SK-N-SH treated with all-trans-retinoic acid at 6 μM for 48 hours (cell line): ENCODE data around the gene SMARCA1.
A peak's percentile ranks its signal among the peaks of the same experiment; 100 is the strongest.

Experiments
- ATAC-seq: fragments of 200-7000 bp; cut with Tn5 transposase; 3 replicates; pipeline ENCODE4 v1.9.1; 2020; ENCODE audit warnings: mild to moderate bottlenecking, moderate library complexity
- ARNTL ChIP-seq: fragments of 450-650 bp; formaldehyde crosslinking; IDR thresholded peaks from 2 replicates; pipeline ENCODE4 v1.5.0; 2020; ENCODE audit warnings: low read depth, mild to moderate bottlenecking, moderate library complexity, borderline replicate concordance
- BACH2 ChIP-seq: fragments of 250-450 bp; sonication (Bioruptor Pico); IDR thresholded peaks from 2 replicates; pipeline ENCODE4 v1.9.0; 2021; ENCODE audit warnings: mild to moderate bottlenecking, borderline replicate concordance
- CSDC2 ChIP-seq: fragments of 250-450 bp; sonication (Bioruptor Pico); IDR thresholded peaks from 2 replicates; pipeline ENCODE4 v1.5.0; 2020; ENCODE audit warnings: mild to moderate bottlenecking, moderate library complexity
- ESRRG ChIP-seq: fragments of 250-450 bp; sonication (Bioruptor Pico); IDR thresholded peaks from 2 replicates; pipeline ENCODE4 v1.6.1; 2021; ENCODE audit warnings: mild to moderate bottlenecking
- ISL1 ChIP-seq: fragments of 250-450 bp; sonication (Bioruptor Pico); IDR thresholded peaks from 2 replicates; pipeline ENCODE4 v2.1.2; 2022; ENCODE audit warnings: mild to moderate bottlenecking, moderate library complexity
- OSR1 ChIP-seq: fragments of 250-450 bp; sonication (Bioruptor Pico); IDR thresholded peaks from 2 replicates; pipeline ENCODE4 v1.8.0; 2022; ENCODE audit warnings: moderate library complexity, mild to moderate bottlenecking, inconsistent platforms
- PPARA ChIP-seq: fragments of 250-450 bp; sonication (Bioruptor Pico); IDR thresholded peaks from 2 replicates; pipeline ENCODE4 v1.5.0; 2020; ENCODE audit warnings: mild to moderate bottlenecking, borderline replicate concordance
- RARB ChIP-seq: fragments of 250-450 bp; sonication (Bioruptor Pico); IDR thresholded peaks from 2 replicates; pipeline ENCODE4 v1.8.0; 2021; ENCODE audit warnings: mild to moderate bottlenecking, moderate library complexity
- SNAI2 ChIP-seq: fragments of 250-450 bp; sonication (Bioruptor Pico); IDR thresholded peaks from 2 replicates; pipeline ENCODE4 v1.5.0; 2020; ENCODE audit warnings: mild to moderate bottlenecking, moderate library complexity
- TCF4 ChIP-seq: fragments of 250-450 bp; sonication (Bioruptor Pico); IDR thresholded peaks from 2 replicates; pipeline ENCODE4 v1.8.0; 2021; ENCODE audit warnings: mild to moderate bottlenecking, moderate library complexity, borderline replicate concordance
- TOX ChIP-seq: fragments of 250-450 bp; sonication (Bioruptor Pico); IDR thresholded peaks from 2 replicates; pipeline ENCODE4 v1.8.0; 2021; ENCODE audit warnings: mild to moderate bottlenecking, moderate library complexity, borderline replicate concordance
- ZC3H10 ChIP-seq: fragments of 250-450 bp; sonication (Bioruptor Pico); IDR thresholded peaks from 2 replicates; pipeline ENCODE4 v1.5.1; 2021; ENCODE audit warnings: mild to moderate bottlenecking, moderate library complexity
- ZFP3 ChIP-seq: fragments of 250-450 bp; sonication (Bioruptor Pico); IDR thresholded peaks from 2 replicates; pipeline ENCODE4 v1.5.0; 2020; ENCODE audit warnings: mild to moderate bottlenecking, moderate library complexity
- ZFP30 ChIP-seq: fragments of 450-650 bp; formaldehyde crosslinking; IDR thresholded peaks from 2 replicates; pipeline ENCODE4 v1.5.0; 2022; ENCODE audit warnings: mild to moderate bottlenecking, moderate library complexity
- ZNF565 ChIP-seq: fragments of 450-650 bp; formaldehyde crosslinking; conservative IDR thresholded peaks from 2 replicates; pipeline ENCODE4 v1.5.0; 2020; ENCODE audit warnings: low read depth, mild to moderate bottlenecking, moderate library complexity
- ZNF70 ChIP-seq: fragments of 450-650 bp; formaldehyde crosslinking; IDR thresholded peaks from 2 replicates; pipeline ENCODE4 v1.5.0; 2020; ENCODE audit warnings: mild to moderate bottlenecking, moderate library complexity
- ZNF8 ChIP-seq: fragments of 450-650 bp; formaldehyde crosslinking; IDR thresholded peaks from 2 replicates; pipeline ENCODE4 v1.5.0; 2020; ENCODE audit warnings: mild to moderate bottlenecking, moderate library complexity
- TF ChIP-seq, protein P1 (sequence below): fragments of 250-450 bp; sonication (Bioruptor Pico); IDR thresholded peaks from 2 replicates; pipeline ENCODE4 v1.5.0; 2020; ENCODE audit warnings: mild to moderate bottlenecking, moderate library complexity
- TF ChIP-seq, protein P2 (sequence below): fragments of 250-450 bp; sonication (Bioruptor Pico); IDR thresholded peaks from 2 replicates; pipeline ENCODE4 v1.8.0; 2020; ENCODE audit warnings: mild to moderate bottlenecking, moderate library complexity, borderline replicate concordance
- TF ChIP-seq, protein P3 (sequence below): fragments of 250-450 bp; sonication (Bioruptor Pico); IDR thresholded peaks from 2 replicates; pipeline ENCODE4 v1.5.1; 2021; ENCODE audit warnings: mild to moderate bottlenecking, moderate library complexity
- TF ChIP-seq, protein P4 (sequence below): fragments of 250-450 bp; sonication (Bioruptor Pico); IDR thresholded peaks from 2 replicates; pipeline ENCODE4 v1.5.1; 2020; ENCODE audit warnings: low read depth, mild to moderate bottlenecking, moderate library complexity

Gene SMARCA1

DNA sequence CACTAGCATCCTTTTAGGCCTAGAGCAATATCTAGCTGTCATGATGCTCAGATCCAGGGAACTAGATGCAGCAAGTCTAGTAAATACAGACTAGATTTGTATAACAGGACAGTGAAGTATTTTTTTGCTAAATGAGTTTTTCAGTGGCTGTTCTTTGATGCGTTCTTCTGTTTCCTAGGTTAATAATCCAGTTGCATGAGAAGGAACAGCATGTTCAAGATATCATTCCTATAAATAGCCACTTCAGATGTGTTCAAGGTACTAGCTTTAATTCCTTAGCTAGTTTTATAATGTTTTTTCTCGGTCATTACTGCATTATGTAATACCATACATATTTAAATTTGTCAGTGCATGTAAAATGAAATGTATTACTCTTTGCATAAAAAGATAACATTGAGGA lies 21.5 kb upstream of the SMARCA1 start:
- no peak for ATAC-seq
- TF ChIP-seq ZC3H10 (CRISPR knock-in tag), result no peak
- TF ChIP-seq RARB (CRISPR knock-in tag), result no peak
- TF ChIP-seq BACH2, result no peak
- TF ChIP-seq ZNF565 (CRISPR knock-in tag), result no peak
- TF ChIP-seq ZFP3 (CRISPR knock-in tag), result no peak
- TF ChIP-seq, protein P1, sequence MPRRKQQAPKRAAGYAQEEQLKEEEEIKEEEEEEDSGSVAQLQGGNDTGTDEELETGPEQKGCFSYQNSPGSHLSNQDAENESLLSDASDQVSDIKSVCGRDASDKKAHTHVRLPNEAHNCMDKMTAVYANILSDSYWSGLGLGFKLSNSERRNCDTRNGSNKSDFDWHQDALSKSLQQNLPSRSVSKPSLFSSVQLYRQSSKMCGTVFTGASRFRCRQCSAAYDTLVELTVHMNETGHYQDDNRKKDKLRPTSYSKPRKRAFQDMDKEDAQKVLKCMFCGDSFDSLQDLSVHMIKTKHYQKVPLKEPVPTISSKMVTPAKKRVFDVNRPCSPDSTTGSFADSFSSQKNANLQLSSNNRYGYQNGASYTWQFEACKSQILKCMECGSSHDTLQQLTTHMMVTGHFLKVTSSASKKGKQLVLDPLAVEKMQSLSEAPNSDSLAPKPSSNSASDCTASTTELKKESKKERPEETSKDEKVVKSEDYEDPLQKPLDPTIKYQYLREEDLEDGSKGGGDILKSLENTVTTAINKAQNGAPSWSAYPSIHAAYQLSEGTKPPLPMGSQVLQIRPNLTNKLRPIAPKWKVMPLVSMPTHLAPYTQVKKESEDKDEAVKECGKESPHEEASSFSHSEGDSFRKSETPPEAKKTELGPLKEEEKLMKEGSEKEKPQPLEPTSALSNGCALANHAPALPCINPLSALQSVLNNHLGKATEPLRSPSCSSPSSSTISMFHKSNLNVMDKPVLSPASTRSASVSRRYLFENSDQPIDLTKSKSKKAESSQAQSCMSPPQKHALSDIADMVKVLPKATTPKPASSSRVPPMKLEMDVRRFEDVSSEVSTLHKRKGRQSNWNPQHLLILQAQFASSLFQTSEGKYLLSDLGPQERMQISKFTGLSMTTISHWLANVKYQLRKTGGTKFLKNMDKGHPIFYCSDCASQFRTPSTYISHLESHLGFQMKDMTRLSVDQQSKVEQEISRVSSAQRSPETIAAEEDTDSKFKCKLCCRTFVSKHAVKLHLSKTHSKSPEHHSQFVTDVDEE (CRISPR knock-in tag), result no peak
- no peak for TF ChIP-seq ISL1 (CRISPR knock-in tag)
- no peak for TF ChIP-seq TCF4 (CRISPR knock-in tag)
- TF ChIP-seq CSDC2 (CRISPR knock-in tag), result no peak
- TF ChIP-seq, protein P2, sequence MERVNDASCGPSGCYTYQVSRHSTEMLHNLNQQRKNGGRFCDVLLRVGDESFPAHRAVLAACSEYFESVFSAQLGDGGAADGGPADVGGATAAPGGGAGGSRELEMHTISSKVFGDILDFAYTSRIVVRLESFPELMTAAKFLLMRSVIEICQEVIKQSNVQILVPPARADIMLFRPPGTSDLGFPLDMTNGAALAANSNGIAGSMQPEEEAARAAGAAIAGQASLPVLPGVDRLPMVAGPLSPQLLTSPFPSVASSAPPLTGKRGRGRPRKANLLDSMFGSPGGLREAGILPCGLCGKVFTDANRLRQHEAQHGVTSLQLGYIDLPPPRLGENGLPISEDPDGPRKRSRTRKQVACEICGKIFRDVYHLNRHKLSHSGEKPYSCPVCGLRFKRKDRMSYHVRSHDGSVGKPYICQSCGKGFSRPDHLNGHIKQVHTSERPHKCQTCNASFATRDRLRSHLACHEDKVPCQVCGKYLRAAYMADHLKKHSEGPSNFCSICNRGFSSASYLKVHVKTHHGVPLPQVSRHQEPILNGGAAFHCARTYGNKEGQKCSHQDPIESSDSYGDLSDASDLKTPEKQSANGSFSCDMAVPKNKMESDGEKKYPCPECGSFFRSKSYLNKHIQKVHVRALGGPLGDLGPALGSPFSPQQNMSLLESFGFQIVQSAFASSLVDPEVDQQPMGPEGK, result no peak
- TF ChIP-seq ESRRG (CRISPR knock-in tag), result no peak
- TF ChIP-seq ZNF8, result no peak
- no peak for TF ChIP-seq TOX (CRISPR knock-in tag)
- TF ChIP-seq ZFP30, result no peak
- no peak for TF ChIP-seq ARNTL
- no peak for TF ChIP-seq SNAI2
- TF ChIP-seq, protein P3, sequence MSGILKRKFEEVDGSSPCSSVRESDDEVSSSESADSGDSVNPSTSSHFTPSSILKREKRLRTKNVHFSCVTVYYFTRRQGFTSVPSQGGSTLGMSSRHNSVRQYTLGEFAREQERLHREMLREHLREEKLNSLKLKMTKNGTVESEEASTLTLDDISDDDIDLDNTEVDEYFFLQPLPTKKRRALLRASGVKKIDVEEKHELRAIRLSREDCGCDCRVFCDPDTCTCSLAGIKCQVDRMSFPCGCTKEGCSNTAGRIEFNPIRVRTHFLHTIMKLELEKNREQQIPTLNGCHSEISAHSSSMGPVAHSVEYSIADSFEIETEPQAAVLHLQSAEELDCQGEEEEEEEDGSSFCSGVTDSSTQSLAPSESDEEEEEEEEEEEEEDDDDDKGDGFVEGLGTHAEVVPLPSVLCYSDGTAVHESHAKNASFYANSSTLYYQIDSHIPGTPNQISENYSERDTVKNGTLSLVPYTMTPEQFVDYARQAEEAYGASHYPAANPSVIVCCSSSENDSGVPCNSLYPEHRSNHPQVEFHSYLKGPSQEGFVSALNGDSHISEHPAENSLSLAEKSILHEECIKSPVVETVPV (CRISPR knock-in tag), result no peak

DNA sequence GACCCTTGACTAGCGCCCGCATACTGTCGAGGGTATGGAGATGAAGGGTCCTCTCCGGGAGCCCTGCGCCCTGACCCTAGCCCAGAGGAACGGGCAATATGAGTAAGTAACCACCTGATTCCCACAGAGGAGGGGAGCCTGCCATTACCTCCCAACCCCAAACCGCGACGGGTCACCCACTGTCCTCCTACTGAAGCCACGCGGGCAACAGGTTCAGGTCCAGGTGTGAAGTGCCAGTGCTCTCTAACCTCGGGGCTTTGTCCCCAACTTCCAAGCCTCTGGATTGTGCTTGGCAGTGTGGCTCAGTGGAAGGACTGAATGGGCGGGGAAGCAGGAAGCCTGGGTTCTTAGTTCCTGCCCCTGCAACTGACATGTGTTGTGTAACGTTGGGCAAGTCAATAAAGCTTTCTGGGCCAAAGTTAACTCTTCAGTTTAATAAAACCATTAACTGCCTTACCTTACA lies 17.5 kb upstream of the SMARCA1 start:
- peak; percentile 66 for ATAC-seq
- TF ChIP-seq OSR1 (CRISPR knock-in tag) (no peak), RARB (CRISPR knock-in tag) (no peak), ZFP30 (no peak), ZC3H10 (CRISPR knock-in tag) (no peak), ZNF565 (CRISPR knock-in tag) (no peak), BACH2 (no peak), PPARA (no peak), ZNF70 (no peak)
- TF ChIP-seq, protein P2, result no peak

DNA sequence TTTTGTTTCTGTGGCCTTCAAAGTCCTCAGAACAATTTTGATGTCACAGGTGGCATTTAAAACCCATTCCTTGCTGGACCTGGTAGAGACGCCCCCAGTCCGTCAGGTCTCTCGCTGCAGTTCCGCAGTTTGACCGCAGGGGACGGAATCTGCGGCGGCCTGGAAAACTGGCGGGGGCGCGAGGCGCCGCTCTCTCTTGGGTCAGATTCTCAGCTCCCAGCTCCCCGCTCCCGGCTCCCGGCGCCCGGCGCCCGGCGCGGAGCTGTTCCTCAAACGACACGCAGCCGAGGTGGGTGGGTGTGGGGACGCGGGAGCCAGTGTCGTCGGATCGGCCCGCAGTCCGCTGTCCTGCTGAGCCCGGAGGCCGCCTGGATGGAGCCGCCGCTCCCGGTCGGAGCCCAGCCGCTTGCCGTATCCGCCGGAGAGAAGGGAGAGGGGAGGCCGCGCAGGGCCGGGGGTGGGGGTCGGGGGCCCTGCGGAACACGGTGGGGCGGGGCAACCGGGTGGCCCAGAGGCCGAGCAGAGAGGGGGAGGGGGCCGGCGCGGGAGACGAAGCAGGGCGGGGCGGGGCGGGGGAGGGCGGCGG lies 16.9 kb upstream of the SMARCA1 start, which contains the start of gene OCRL:
OCRL (plus strand) TSS at position 192 of the 586 bp plus-strand sequence; CDS start at position 373, 181 bp downstream.
- peak; percentile 99 for ATAC-seq
- TF ChIP-seq, protein P1 (CRISPR knock-in tag), result no peak
- no peak for TF ChIP-seq TCF4 (CRISPR knock-in tag)
- TF ChIP-seq, protein P2, result no peak; the same call in 1 of the 2 replicates
- TF ChIP-seq, protein P4, sequence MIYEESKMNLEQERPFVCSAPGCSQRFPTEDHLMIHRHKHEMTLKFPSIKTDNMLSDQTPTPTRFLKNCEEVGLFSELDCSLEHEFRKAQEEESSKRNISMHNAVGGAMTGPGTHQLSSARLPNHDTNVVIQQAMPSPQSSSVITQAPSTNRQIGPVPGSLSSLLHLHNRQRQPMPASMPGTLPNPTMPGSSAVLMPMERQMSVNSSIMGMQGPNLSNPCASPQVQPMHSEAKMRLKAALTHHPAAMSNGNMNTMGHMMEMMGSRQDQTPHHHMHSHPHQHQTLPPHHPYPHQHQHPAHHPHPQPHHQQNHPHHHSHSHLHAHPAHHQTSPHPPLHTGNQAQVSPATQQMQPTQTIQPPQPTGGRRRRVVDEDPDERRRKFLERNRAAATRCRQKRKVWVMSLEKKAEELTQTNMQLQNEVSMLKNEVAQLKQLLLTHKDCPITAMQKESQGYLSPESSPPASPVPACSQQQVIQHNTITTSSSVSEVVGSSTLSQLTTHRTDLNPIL (CRISPR knock-in tag), result no peak
- TF ChIP-seq ESRRG (CRISPR knock-in tag), result no peak
- no peak for TF ChIP-seq ISL1 (CRISPR knock-in tag)
- no peak for TF ChIP-seq ZFP30
- no peak for TF ChIP-seq PPARA
- TF ChIP-seq ZFP3 (CRISPR knock-in tag), result no peak
- TF ChIP-seq ZNF565 (CRISPR knock-in tag), result no peak
